Tibial artery (tissue), 4 donors: ENCODE measurements around the gene STK10.
A peak's percentile ranks its signal among the peaks of the same experiment; 100 is the strongest.

Source experiments
- DNase-seq, 2 donors: peaks; one replicate each; pipeline ENCODE4 v3.0.0-alpha.2; 2019
- H3K27ac ChIP-seq, 2 donors: fragments of 200-600 bp; sonication (generic) in 1 of 2; 1 replicate in 1 of 2; 2 replicates in 1 of 2; pipeline ENCODE4 v1.5.1; 2018 to 2019; ENCODE audit warnings: mild to moderate bottlenecking in 1 of 2
- H3K27me3 ChIP-seq, 2 donors: fragments of 200-600 bp; sonication (generic) in 1 of 2; one replicate each; pipeline versions ENCODE4 v1.5.1 to v1.6.0; 2016 to 2019
- H3K36me3 ChIP-seq, 3 donors: fragments of 200-600 bp; sonication (generic) in 2 of 3; one replicate each; pipeline ENCODE4 v1.5.1; 2016 to 2019; ENCODE audit warnings: mild to moderate bottlenecking in 2 of 3
- H3K4me1 ChIP-seq, 4 donors: fragments of 200-600 bp; sonication (generic) in 2 of 4; 1 replicate in 3 of 4; 2 replicates in 1 of 4; pipeline ENCODE4 v1.5.1; 2016 to 2019
- H3K4me3 ChIP-seq, 2 donors: fragments of 200-600 bp; sonication (generic) in 1 of 2; 1 replicate in 1 of 2; 2 replicates in 1 of 2; pipeline ENCODE4 v1.5.1; 2018 to 2019; ENCODE audit warnings: mild to moderate bottlenecking in 2 of 2
- H3K9me3 ChIP-seq, 3 donors: fragments of 200-600 bp; sonication (generic) in 1 of 3; one replicate each; pipeline ENCODE4 v1.5.1; 2016 to 2019
- intact Hi-C: fragments of 100-400 bp; cut with DNase I; formaldehyde crosslinking; loops from one replicate; pipeline ENCODE4 v1.15.0; 2023; ENCODE audit warnings: low total_unique reads
- TF ChIP-seq, protein P1 (sequence below), 2 experiments: fragments of 200-600 bp in 1 of 2; fragments of 450-650 bp in 1 of 2; IDR thresholded peaks; one replicate each; pipeline ENCODE4 v1.5.1; 2017 to 2019; ENCODE audit warnings: antibody characterized with exemption in 2 of 2, mild to moderate bottlenecking in 1 of 2, moderate library complexity in 1 of 2

STK10 gene

GRCh38 chr5:172095368-172096206 lies 92.4 kb downstream of the STK10 start:
- no peaks in the 10 kb centered on the region for H3K9me3 ChIP-seq
- peaks cover 5 to 17% (median 11%) of the 10 kb centered on the region in 3 donors for H3K36me3 ChIP-seq
- DNase-seq: peak in 1 of 2 donors; percentile 29
- H3K4me3 ChIP-seq: no peak overlapping the region
- H3K27ac ChIP-seq: no peak overlapping the region
- H3K27me3 ChIP-seq: no peaks in the 10 kb centered on the region
- H3K4me1 ChIP-seq: peaks cover 0 to 7% (median 0%) of the 10 kb centered on the region in 4 donors
- TF ChIP-seq, protein P1, sequence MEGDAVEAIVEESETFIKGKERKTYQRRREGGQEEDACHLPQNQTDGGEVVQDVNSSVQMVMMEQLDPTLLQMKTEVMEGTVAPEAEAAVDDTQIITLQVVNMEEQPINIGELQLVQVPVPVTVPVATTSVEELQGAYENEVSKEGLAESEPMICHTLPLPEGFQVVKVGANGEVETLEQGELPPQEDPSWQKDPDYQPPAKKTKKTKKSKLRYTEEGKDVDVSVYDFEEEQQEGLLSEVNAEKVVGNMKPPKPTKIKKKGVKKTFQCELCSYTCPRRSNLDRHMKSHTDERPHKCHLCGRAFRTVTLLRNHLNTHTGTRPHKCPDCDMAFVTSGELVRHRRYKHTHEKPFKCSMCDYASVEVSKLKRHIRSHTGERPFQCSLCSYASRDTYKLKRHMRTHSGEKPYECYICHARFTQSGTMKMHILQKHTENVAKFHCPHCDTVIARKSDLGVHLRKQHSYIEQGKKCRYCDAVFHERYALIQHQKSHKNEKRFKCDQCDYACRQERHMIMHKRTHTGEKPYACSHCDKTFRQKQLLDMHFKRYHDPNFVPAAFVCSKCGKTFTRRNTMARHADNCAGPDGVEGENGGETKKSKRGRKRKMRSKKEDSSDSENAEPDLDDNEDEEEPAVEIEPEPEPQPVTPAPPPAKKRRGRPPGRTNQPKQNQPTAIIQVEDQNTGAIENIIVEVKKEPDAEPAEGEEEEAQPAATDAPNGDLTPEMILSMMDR (IDR thresholded peaks at IDR 0.05): no peak
- intact Hi-C loops: no loop called here

DNA sequence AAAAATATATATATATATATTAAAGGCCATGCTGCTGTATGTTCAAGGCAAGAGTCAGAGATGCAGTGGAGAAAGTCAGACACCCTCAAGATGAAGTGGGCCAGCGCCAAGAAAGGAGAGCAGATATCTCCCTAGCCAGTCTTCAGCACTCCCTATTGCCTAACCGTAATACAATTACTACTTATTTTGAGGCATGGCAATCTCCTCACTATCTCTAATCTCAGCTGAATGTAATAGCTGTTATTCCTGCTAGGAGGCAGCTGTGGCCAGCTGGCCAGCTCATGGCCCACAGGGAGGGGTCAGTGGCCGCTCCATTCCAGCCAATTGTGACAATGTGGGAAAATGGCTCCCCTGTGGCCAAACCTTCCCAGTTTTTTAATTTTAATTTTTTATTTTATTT lies 94.1 kb downstream of the STK10 start:
- intact Hi-C loops: no loop called here
- peaks cover 5 to 17% (median 11%) of the 10 kb centered on the region in 3 donors for H3K36me3 ChIP-seq
- H3K4me1 ChIP-seq: peaks cover 0 to 7% (median 0%) of the 10 kb centered on the region in 4 donors
- H3K4me3 ChIP-seq: no peak overlapping the region
- H3K27me3 ChIP-seq: no peaks in the 10 kb centered on the region
- DNase-seq: peak in 1 of 2 donors; percentile 6
- TF ChIP-seq, protein P1 (IDR thresholded peaks at IDR 0.05): no peak
- no peak overlapping the region for H3K27ac ChIP-seq
- H3K9me3 ChIP-seq: no peaks in the 10 kb centered on the region

GRCh38 chr5:172093559-172093958 lies 94.5 kb downstream of the STK10 start:
- Histone ChIP-seq H3K4me1 (peaks cover 0 to 7% (median 0%) of the 10 kb centered on the region in 4 donors), H3K4me3 (no peak overlapping the region), H3K36me3 (peaks cover 5 to 17% (median 11%) of the 10 kb centered on the region in 3 donors), H3K27me3 (no peaks in the 10 kb centered on the region), H3K9me3 (no peaks in the 10 kb centered on the region), H3K27ac (no peak overlapping the region)
- TF ChIP-seq, protein P1 (IDR thresholded peaks at IDR 0.05): no peak
- peak in 1 of 2 donors; percentile 62 for DNase-seq
- intact Hi-C loops: no loop called here

DNA sequence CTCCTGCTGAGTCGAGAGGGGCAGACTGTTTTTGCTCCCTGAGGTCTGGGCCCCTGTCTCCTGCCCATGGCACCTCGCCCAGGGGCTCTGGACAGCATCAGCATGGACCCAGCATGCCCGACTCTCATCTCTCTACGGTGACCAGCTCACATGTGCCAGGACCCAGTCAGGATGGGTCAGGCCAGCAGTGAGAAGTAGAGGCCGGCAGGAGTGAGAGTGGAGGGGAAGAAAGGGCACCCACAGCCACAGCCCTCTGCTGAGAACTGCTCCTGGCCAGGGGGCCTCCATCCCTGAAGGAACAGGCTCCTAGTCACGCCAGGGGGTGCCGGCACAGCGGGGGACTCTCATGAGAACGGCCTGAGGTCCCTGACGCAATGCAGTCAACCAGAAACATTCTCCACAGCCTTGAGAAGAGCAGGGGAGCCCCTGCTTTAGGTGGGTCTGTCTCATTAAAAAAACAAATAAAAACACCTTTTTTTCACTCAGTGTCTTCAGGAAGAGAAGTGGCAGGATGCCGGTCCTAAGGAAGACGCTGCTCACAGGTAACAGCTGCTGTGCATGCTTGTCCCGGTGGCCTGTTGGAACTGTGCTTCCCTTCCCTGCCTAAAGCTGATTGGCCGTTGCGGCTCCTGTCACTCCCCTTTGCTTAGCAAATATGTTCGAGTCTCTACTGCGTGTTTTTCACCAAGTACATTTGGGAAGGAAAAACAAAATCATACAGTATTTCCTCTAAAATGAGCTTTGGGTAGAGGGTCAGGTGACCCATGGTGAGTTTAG lies 95.9 kb downstream of the STK10 start:
- Histone ChIP-seq H3K27me3 (no peaks in the 10 kb centered on the region), H3K9me3 (no peaks in the 10 kb centered on the region), H3K27ac (no peak overlapping the region), H3K36me3 (peaks cover 5 to 17% (median 11%) of the 10 kb centered on the region in 3 donors), H3K4me1 (peaks cover 0 to 2% (median 0%) of the 10 kb centered on the region in 4 donors), H3K4me3 (no peak overlapping the region)
- intact Hi-C loops: no loop called here
- peak in 1 of 2 donors; percentile 56 for DNase-seq
- TF ChIP-seq, protein P1 (IDR thresholded peaks at IDR 0.05): no peak

GRCh38 chr5:172090976-172091547 lies 97.0 kb downstream of the STK10 start:
- peak in 1 of 2 donors; percentile 40 for DNase-seq
- intact Hi-C loops: no loop called here
- no peaks in the 10 kb centered on the region for H3K27me3 ChIP-seq
- no peaks in the 10 kb centered on the region for H3K9me3 ChIP-seq
- no peak overlapping the region for H3K4me3 ChIP-seq
- peaks cover 5 to 17% (median 11%) of the 10 kb centered on the region in 3 donors for H3K36me3 ChIP-seq
- TF ChIP-seq, protein P1 (IDR thresholded peaks at IDR 0.05): no peak
- no peak overlapping the region for H3K27ac ChIP-seq
- no peaks in the 10 kb centered on the region for H3K4me1 ChIP-seq
